ENCODE data around the gene HPSE2.

- TF ChIP-seq EP300 (IDR thresholded peaks at IDR 0.05) (no peak), CTCF (IDR thresholded peaks at IDR 0.05) (no peak), POLR2AphosphoS5 (IDR thresholded peaks at IDR 0.05) (no peak)
Measured at GRCh38 chr10:98453729-98454128, 781.9 kb downstream of the HPSE2 start.

All from esophagus muscularis mucosa (tissue), 4 donors.